Neural progenitor cell (in vitro differentiated cells): ENCODE measurements around the gene BIRC3. TPM values are rescaled to one million over a fixed set of nuclear protein-coding genes. Genes with fewer than 3 reads are reported as not detected.

Experiments
- DNase-seq: peaks from one replicate; pipeline ENCODE4 v3.0.0-alpha.2; 2016; ENCODE audit warnings: low spot score
- H2AFZ ChIP-seq: fragments of 200-600 bp; sonication (generic); replicated peaks from 2 replicates; pipeline ENCODE4 v1.6.1; 2016; ENCODE audit warnings: antibody characterized with exemption
- H3F3A ChIP-seq: fragments of 200-600 bp; sonication (generic); 2 replicates; pipeline ENCODE4 v1.6.1; 2016; ENCODE audit warnings: antibody characterized with exemption, low read depth
- H3K27ac ChIP-seq: fragments of 200-600 bp; sonication (generic); 2 replicates; pipeline ENCODE4 v1.5.1; 2016; ENCODE audit warnings: mild to moderate bottlenecking
- H3K27me3 ChIP-seq: fragments of 200-600 bp; sonication (generic); 2 replicates; pipeline ENCODE4 v1.6.1; 2016; ENCODE audit warnings: mild to moderate bottlenecking, moderate library complexity
- H3K36me3 ChIP-seq: fragments of 200-600 bp; sonication (generic); 2 replicates; pipeline ENCODE4 v1.5.1; 2016
- H3K4me1 ChIP-seq: fragments of 200-600 bp; sonication (generic); 2 replicates; pipeline ENCODE4 v1.6.1; 2016; ENCODE audit warnings: mixed run types
- H3K4me2 ChIP-seq: fragments of 200-600 bp; sonication (generic); 2 replicates; pipeline ENCODE4 v1.6.1; 2016
- H3K4me3 ChIP-seq: fragments of 200-600 bp; sonication (generic); 2 replicates; pipeline ENCODE4 v1.5.1; 2016
- H3K79me2 ChIP-seq: fragments of 200-600 bp; sonication (generic); 2 replicates; pipeline ENCODE4 v1.6.1; 2016; ENCODE audit warnings: low read depth
- H3K9ac ChIP-seq: fragments of 200-600 bp; sonication (generic); 2 replicates; pipeline ENCODE4 v1.6.1; 2016
- H3K9me3 ChIP-seq: fragments of 200-600 bp; sonication (generic); 2 replicates; pipeline ENCODE4 v1.5.1; 2016; ENCODE audit warnings: low read depth
- H4K20me1 ChIP-seq: fragments of 200-600 bp; sonication (generic); 2 replicates; pipeline ENCODE4 v1.6.1; 2016; ENCODE audit warnings: low read depth
- H3K27ac Mint-ChIP-seq: 3 replicates; pipeline ENCODE4 v1.8.0; 2021; ENCODE audit warnings: mixed read lengths
- H3K27me3 Mint-ChIP-seq: 2 replicates; pipeline ENCODE4 v1.8.0; 2022; ENCODE audit warnings: low read depth, mild to moderate bottlenecking, inconsistent platforms, moderate library complexity, mixed read lengths; ENCODE audit not compliant: insufficient read depth
- H3K36me3 Mint-ChIP-seq: 3 replicates; pipeline ENCODE4 v1.8.0; 2021; ENCODE audit warnings: mixed read lengths
- H3K4me1 Mint-ChIP-seq: 3 replicates; pipeline ENCODE4 v1.8.0; 2021; ENCODE audit warnings: mixed read lengths
- H3K4me3 Mint-ChIP-seq: 3 replicates; pipeline ENCODE4 v1.8.0; 2021; ENCODE audit warnings: mild to moderate bottlenecking, moderate library complexity, mixed read lengths
- H3K9me3 Mint-ChIP-seq: 3 replicates; pipeline ENCODE4 v1.8.0; 2020; ENCODE audit warnings: mixed read lengths
- EZH2 ChIP-seq: fragments of 200-600 bp; sonication (generic); IDR thresholded peaks from 2 replicates; pipeline ENCODE4 v1.6.1; 2017; ENCODE audit warnings: antibody characterized with exemption, mild to moderate bottlenecking, moderate library complexity
- EZH2phosphoT487 ChIP-seq: fragments of 200-600 bp; sonication (generic); IDR thresholded peaks from 2 replicates; pipeline ENCODE4 v1.6.1; 2017; ENCODE audit warnings: antibody characterized with exemption
- total RNA-seq: library from RNA; depleted of rRNA; stranded (reverse); fragments of >200 nt; gene quantifications from 2 replicates; pipeline ENCODE4 v1.2.3, GENCODE V29; 2015; ENCODE audit warnings: low replicate concordance
- TF ChIP-seq, protein P1 (sequence below): fragments of 200-600 bp; sonication (generic); IDR thresholded peaks from 2 replicates; pipeline ENCODE4 v1.5.1; 2017; ENCODE audit warnings: antibody characterized with exemption, mild to moderate bottlenecking

The BIRC3 gene
- total RNA-seq, 1 donor from 2014 or later: not detected

DNA sequence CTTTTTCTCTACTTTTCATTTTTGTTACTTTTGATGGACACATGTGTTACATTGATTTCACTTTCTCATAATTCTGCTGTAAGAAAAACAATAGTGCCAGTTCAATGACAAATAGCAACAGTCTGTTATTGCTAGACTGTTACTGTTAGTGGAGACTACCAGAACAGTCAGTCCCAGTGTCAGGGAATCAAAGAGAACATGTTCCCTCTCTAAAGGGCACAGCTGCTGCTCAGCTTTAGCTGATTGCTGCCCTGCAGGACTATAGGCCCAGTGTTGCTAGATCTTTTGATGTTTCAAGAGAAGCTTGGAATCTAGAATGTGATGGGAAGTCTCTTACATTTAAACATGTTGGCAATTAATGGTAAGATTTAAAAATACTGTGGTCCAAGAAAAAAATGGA lies 3.4 kb downstream of the BIRC3 start:
- Histone ChIP-seq H3K4me2 (no peak overlapping the region), H3K27ac (no peak overlapping the region), H3K4me1 (no peaks in the 10 kb centered on the region), H3K27me3 (peaks cover 12% of the 10 kb centered on the region), H2AFZ (no peak overlapping the region), H3F3A (peaks cover 3% of the 10 kb centered on the region), H3K79me2 (no peaks in the 10 kb centered on the region), H4K20me1 (no peaks in the 10 kb centered on the region), H3K9ac (no peak overlapping the region), H3K9me3 (no peaks in the 10 kb centered on the region), H3K36me3 (no peaks in the 10 kb centered on the region), H3K4me3 (no peak overlapping the region)
- no peak overlapping the region for H3K27ac Mint-ChIP-seq
- TF ChIP-seq EZH2phosphoT487 (no peak), EZH2 (no peak)
- TF ChIP-seq, protein P1, sequence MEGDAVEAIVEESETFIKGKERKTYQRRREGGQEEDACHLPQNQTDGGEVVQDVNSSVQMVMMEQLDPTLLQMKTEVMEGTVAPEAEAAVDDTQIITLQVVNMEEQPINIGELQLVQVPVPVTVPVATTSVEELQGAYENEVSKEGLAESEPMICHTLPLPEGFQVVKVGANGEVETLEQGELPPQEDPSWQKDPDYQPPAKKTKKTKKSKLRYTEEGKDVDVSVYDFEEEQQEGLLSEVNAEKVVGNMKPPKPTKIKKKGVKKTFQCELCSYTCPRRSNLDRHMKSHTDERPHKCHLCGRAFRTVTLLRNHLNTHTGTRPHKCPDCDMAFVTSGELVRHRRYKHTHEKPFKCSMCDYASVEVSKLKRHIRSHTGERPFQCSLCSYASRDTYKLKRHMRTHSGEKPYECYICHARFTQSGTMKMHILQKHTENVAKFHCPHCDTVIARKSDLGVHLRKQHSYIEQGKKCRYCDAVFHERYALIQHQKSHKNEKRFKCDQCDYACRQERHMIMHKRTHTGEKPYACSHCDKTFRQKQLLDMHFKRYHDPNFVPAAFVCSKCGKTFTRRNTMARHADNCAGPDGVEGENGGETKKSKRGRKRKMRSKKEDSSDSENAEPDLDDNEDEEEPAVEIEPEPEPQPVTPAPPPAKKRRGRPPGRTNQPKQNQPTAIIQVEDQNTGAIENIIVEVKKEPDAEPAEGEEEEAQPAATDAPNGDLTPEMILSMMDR: no peak
- no peaks in the 10 kb centered on the region for H3K36me3 Mint-ChIP-seq
- no peaks in the 10 kb centered on the region for H3K9me3 Mint-ChIP-seq
- DNase-seq: no peak
- H3K4me3 Mint-ChIP-seq: no peak overlapping the region
- H3K4me1 Mint-ChIP-seq: peaks cover 7% of the 10 kb centered on the region
- H3K27me3 Mint-ChIP-seq: peaks cover 10% of the 10 kb centered on the region

DNA sequence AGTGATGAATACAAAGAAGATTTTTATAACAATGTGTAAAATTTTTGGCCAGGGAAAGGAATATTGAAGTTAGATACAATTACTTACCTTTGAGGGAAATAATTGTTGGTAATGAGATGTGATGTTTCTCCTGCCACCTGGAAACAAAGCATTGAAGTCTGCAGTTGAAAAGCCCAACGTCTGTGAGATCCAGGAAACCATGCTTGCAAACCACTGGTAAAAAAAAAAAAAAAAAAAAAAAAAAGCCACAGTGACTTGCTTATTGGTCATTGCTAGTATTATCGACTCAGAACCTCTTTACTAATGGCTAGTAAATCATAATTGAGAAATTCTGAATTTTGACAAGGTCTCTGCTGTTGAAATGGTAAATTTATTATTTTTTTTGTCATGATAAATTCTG lies 5.3 kb downstream of the BIRC3 start:
- Histone ChIP-seq H3K27ac (no peak overlapping the region), H3K36me3 (no peaks in the 10 kb centered on the region), H3K4me1 (peaks cover 6% of the 10 kb centered on the region), H3K79me2 (no peaks in the 10 kb centered on the region), H3K9ac (no peak overlapping the region), H3F3A (peaks cover 3% of the 10 kb centered on the region), H3K9me3 (no peaks in the 10 kb centered on the region), H3K4me2 (no peak overlapping the region), H3K27me3 (peaks cover 12% of the 10 kb centered on the region), H3K4me3 (no peak overlapping the region), H4K20me1 (no peaks in the 10 kb centered on the region), H2AFZ (no peak overlapping the region)
- Mint-ChIP-seq H3K27me3 (peaks cover 4% of the 10 kb centered on the region), H3K9me3 (no peaks in the 10 kb centered on the region), H3K4me1 (peaks cover 8% of the 10 kb centered on the region), H3K4me3 (no peak overlapping the region), H3K27ac (no peak overlapping the region), H3K36me3 (no peaks in the 10 kb centered on the region)
- TF ChIP-seq EZH2phosphoT487 (no peak), EZH2 (no peak)
- TF ChIP-seq, protein P1: no peak
- no peak for DNase-seq

DNA sequence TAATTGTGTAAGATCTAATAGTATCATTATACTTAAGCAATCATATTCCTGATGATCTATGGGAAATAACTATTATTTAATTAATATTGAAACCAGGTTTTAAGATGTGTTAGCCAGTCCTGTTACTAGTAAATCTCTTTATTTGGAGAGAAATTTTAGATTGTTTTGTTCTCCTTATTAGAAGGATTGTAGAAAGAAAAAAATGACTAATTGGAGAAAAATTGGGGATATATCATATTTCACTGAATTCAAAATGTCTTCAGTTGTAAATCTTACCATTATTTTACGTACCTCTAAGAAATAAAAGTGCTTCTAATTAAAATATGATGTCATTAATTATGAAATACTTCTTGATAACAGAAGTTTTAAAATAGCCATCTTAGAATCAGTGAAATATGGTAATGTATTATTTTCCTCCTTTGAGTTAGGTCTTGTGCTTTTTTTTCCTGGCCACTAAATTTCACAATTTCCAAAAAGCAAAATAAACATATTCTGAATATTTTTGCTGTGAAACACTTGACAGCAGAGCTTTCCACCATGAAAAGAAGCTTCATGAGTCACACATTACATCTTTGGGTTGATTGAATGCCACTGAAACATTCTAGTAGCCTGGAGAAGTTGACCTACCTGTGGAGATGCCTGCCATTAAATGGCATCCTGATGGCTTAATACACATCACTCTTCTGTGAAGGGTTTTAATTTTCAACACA lies 6.4 kb downstream of the BIRC3 start:
- Histone ChIP-seq H2AFZ (no peak overlapping the region), H3K4me3 (no peak overlapping the region), H3K79me2 (no peaks in the 10 kb centered on the region), H3K9ac (no peak overlapping the region), H3K4me2 (no peak overlapping the region), H3K4me1 (peaks cover 6% of the 10 kb centered on the region), H3K27me3 (peaks cover 1% of the 10 kb centered on the region), H3K27ac (no peak overlapping the region), H4K20me1 (no peaks in the 10 kb centered on the region), H3K36me3 (no peaks in the 10 kb centered on the region), H3F3A (peaks cover 3% of the 10 kb centered on the region), H3K9me3 (no peaks in the 10 kb centered on the region)
- no peaks in the 10 kb centered on the region for H3K36me3 Mint-ChIP-seq
- DNase-seq: no peak
- H3K4me3 Mint-ChIP-seq: no peak overlapping the region
- H3K4me1 Mint-ChIP-seq: peaks cover 8% of the 10 kb centered on the region
- H3K27me3 Mint-ChIP-seq: no peaks in the 10 kb centered on the region
- TF ChIP-seq EZH2 (no peak), EZH2phosphoT487 (no peak)
- TF ChIP-seq, protein P1: no peak
- H3K9me3 Mint-ChIP-seq: no peaks in the 10 kb centered on the region
- H3K27ac Mint-ChIP-seq: no peak overlapping the region
